KMS-11 (cell line): ENCODE measurements around the gene EXO1.

Source experiments
- H2AFZ ChIP-seq: fragments of 200-600 bp; sonication (generic); 2 replicates; pipeline ENCODE4 v1.6.1; 2016; ENCODE audit warnings: antibody characterized with exemption, mixed run types, low read depth
- H3K27ac ChIP-seq: fragments of 200-600 bp; sonication (generic); 2 replicates; pipeline ENCODE4 v1.6.1; 2016; ENCODE audit warnings: mild to moderate bottlenecking, mixed run types
- H3K27me3 ChIP-seq: fragments of 200-600 bp; sonication (generic); 2 replicates; pipeline ENCODE4 v1.6.1; 2017; ENCODE audit warnings: mild to moderate bottlenecking, low read depth, mixed run types, moderate library complexity; ENCODE audit not compliant: insufficient read depth
- H3K36me3 ChIP-seq: fragments of 200-600 bp; sonication (generic); 2 replicates; pipeline ENCODE4 v1.6.1; 2017; ENCODE audit warnings: mild to moderate bottlenecking, mixed run types; ENCODE audit not compliant: insufficient read depth
- H3K4me1 ChIP-seq: fragments of 200-600 bp; sonication (generic); 2 replicates; pipeline ENCODE4 v1.6.1; 2016; ENCODE audit warnings: mild to moderate bottlenecking, low read depth, mixed run types; ENCODE audit not compliant: poor library complexity, severe bottlenecking
- H3K4me2 ChIP-seq: fragments of 200-600 bp; sonication (generic); 2 replicates; pipeline ENCODE4 v1.7.0; 2016; ENCODE audit warnings: mild to moderate bottlenecking, mixed run types
- H3K4me3 ChIP-seq: fragments of 200-600 bp; sonication (generic); IDR thresholded peaks from 2 replicates; pipeline ENCODE4 v1.6.1; 2017; ENCODE audit warnings: low read depth, low read length, mixed read lengths; ENCODE audit not compliant: insufficient read depth
- H3K79me2 ChIP-seq: fragments of 200-600 bp; sonication (generic); 2 replicates; pipeline ENCODE4 v1.6.1; 2016; ENCODE audit warnings: low read depth, mixed run types; ENCODE audit not compliant: insufficient read depth
- H3K9ac ChIP-seq: fragments of 200-600 bp; sonication (generic); 2 replicates; pipeline ENCODE4 v1.6.1; 2016; ENCODE audit warnings: mild to moderate bottlenecking, mixed run types
- H4K20me1 ChIP-seq: fragments of 200-600 bp; sonication (generic); 2 replicates; pipeline ENCODE4 v1.6.1; 2016; ENCODE audit warnings: mild to moderate bottlenecking, mixed run types; ENCODE audit not compliant: insufficient read depth
- CTCF ChIP-seq: fragments of 200-600 bp; sonication (generic); conservative IDR thresholded peaks from 2 replicates; pipeline ENCODE4 v1.6.1; 2017; ENCODE audit warnings: low read depth, mild to moderate bottlenecking, antibody characterized with exemption, low read length, moderate library complexity, mixed read lengths

EXO1 gene

GRCh38 chr1:241888232-241888631, 40.2 kb downstream of the EXO1 start:
- Histone ChIP-seq H2AFZ (no peak overlapping the region), H3K4me1 (peaks cover 13% of the 10 kb centered on the region), H4K20me1 (no peaks in the 10 kb centered on the region), H3K27ac (no peak overlapping the region), H3K4me2 (no peak overlapping the region), H3K79me2 (no peaks in the 10 kb centered on the region), H3K9ac (no peak overlapping the region), H3K27me3 (no peaks in the 10 kb centered on the region), H3K36me3 (peaks cover 9% of the 10 kb centered on the region; the same call in 1 of the 2 replicates), H3K4me3 (no peak overlapping the region)
- TF ChIP-seq CTCF: no peak

GRCh38 chr1:241891296-241891695, 43.3 kb downstream of the EXO1 start:
- Histone ChIP-seq H3K4me1 (peaks cover 13% of the 10 kb centered on the region), H3K27me3 (no peaks in the 10 kb centered on the region), H4K20me1 (no peaks in the 10 kb centered on the region), H3K4me2 (no peak overlapping the region), H2AFZ (no peak overlapping the region), H3K36me3 (peaks cover 6% of the 10 kb centered on the region; the same call in 1 of the 2 replicates), H3K4me3 (no peak overlapping the region), H3K9ac (no peak overlapping the region), H3K27ac (no peak overlapping the region), H3K79me2 (no peaks in the 10 kb centered on the region)
- no peak for TF ChIP-seq CTCF

GRCh38 chr1:241894016-241894415, 46.0 kb downstream of the EXO1 start:
- Histone ChIP-seq H3K9ac (no peak overlapping the region), H3K27ac (no peak overlapping the region), H3K27me3 (no peaks in the 10 kb centered on the region), H3K4me1 (no peaks in the 10 kb centered on the region), H3K36me3 (no peaks in the 10 kb centered on the region), H3K4me2 (no peak overlapping the region), H3K79me2 (no peaks in the 10 kb centered on the region), H2AFZ (no peak overlapping the region), H4K20me1 (no peaks in the 10 kb centered on the region), H3K4me3 (no peak overlapping the region)
- TF ChIP-seq CTCF: no peak

- Histone ChIP-seq H3K4me2 (no peak overlapping the region), H2AFZ (no peak overlapping the region), H3K79me2 (no peaks in the 10 kb centered on the region), H4K20me1 (no peaks in the 10 kb centered on the region), H3K9ac (no peak overlapping the region), H3K4me1 (no peaks in the 10 kb centered on the region), H3K36me3 (no peaks in the 10 kb centered on the region), H3K4me3 (no peak overlapping the region), H3K27ac (no peak overlapping the region), H3K27me3 (no peaks in the 10 kb centered on the region)
- no peak for TF ChIP-seq CTCF
Measured at GRCh38 chr1:241895013-241895412, 47.0 kb downstream of the EXO1 start.

GRCh38 chr1:241896670-241896962, 48.6 kb downstream of the EXO1 start:
- H3K27me3 ChIP-seq: no peaks in the 10 kb centered on the region
- H2AFZ ChIP-seq: no peak overlapping the region
- peak; percentile 20; the same call in 1 of the 2 replicates for TF ChIP-seq CTCF
- no peaks in the 10 kb centered on the region for H3K79me2 ChIP-seq
- no peak overlapping the region for H3K4me3 ChIP-seq
- H3K9ac ChIP-seq: no peak overlapping the region
- H3K4me1 ChIP-seq: no peaks in the 10 kb centered on the region
- H3K4me2 ChIP-seq: no peak overlapping the region
- H4K20me1 ChIP-seq: no peaks in the 10 kb centered on the region
- no peak overlapping the region for H3K27ac ChIP-seq
- no peaks in the 10 kb centered on the region for H3K36me3 ChIP-seq
